Measurements from ENCODE around the gene PPP2R5D. TPM values are rescaled to one million over a fixed set of nuclear protein-coding genes. Genes with fewer than 3 reads are reported as not detected.

Gene PPP2R5D
- total RNA-seq, 1 experiment from 2014 or later, result 53.5 TPM

DNA sequence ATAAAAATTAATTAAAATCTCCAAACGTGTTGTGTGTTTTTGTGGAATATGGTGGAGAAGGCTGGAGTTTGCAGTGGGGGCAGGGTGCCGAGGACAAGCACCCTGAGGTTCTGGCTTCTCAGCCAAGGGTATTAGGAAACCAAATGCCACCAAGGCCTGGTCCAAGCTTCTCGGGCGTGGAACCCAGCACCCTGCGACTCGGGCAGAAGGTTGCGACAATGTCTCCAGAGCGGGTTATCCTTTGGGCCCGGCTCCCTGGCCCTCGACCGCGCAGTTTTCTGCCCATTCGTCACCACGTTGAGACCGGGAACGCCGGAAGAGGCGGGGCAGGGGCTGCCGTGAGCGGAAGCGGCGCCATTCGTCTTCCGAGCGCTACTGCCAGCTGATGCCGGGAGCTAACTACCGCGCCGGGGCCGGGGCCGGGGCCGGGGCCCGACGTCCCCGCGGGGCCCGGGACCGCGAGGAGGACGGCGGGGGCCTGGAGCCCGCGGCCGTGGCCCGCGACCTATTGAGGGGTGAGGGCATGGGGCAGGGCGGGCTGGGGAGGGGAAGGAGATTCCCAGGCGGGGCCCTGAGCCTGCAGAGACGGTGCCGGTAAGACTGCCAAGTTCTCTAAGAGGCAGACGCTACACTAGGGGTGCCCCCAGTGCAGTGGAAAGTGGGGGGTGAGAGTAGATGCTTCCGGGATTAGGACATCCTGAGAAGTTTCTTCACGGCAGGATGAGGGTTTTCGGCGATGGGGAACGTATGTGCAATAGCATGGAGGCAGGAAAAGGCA is 37.1 kb downstream of the PPP2R5D start, which contains the start of gene RRP36:
TSS of gene RRP36 (plus strand) at position 354 of the 778 bp plus-strand sequence. CDS start at position 386, 32 bp downstream.
- peaks cover 7% of the 10 kb centered on the region for H3K23me2 ChIP-seq (ENCODE audit: insufficient read length, low read depth, low read length, poor library complexity, severe bottlenecking)
- no peaks in the 10 kb centered on the region for H3K9me3 Mint-ChIP-seq
- peaks cover 33 to 62% (median 59%) of the 10 kb centered on the region in 3 experiments for H3K36me3 Mint-ChIP-seq (ENCODE audit: insufficient read depth in 1 of 3, low read depth in 3 of 3)

More for the DNA sequence above, 37.1 kb downstream of the PPP2R5D start, which contains the start of gene RRP36:
- peaks cover 7% of the 10 kb centered on the region for H3K79me1 ChIP-seq (ENCODE audit: insufficient read depth, low read depth, low read length, poor library complexity, severe bottlenecking)
- peak within 1 kb of the TSS; percentile 85 for H3K14ac ChIP-seq (ENCODE audit: insufficient read depth, low read length)
- H2AK5ac ChIP-seq (ENCODE audit: insufficient read length, low read length), result no peak within 1 kb of the TSS
- no peaks in the 10 kb centered on the region for H3K4me1 ChIP-seq (ENCODE audit: insufficient read depth, low read length)
- no peak within 1 kb of the TSS for H2BK120ac ChIP-seq (ENCODE audit: low read depth, low read length, poor library complexity, severe bottlenecking)
- TF ChIP-seq CTCF (conservative IDR thresholded peaks at IDR 0.05), result no peak
- H3K9ac ChIP-seq (ENCODE audit: extremely low read depth, insufficient read length, low read length), result peak within 1 kb of the TSS; percentile 90
- no peak within 1 kb of the TSS; the same call in 1 of the 2 replicates for H3K4ac ChIP-seq (ENCODE audit: low read depth, low read length)
- H3K56ac ChIP-seq (ENCODE audit: insufficient read length, low read depth, low read length), result no peak within 1 kb of the TSS
- H2BK12ac ChIP-seq (ENCODE audit: insufficient read length, low read depth, low read length), result no peak within 1 kb of the TSS
- H3K4me1 Mint-ChIP-seq, result peaks cover 4 to 14% of the 10 kb centered on the region in 2 experiments; a peak in 3 of 4 replicates
- peak within 1 kb of the TSS; percentile 8 for H3K27ac ChIP-seq (ENCODE audit: insufficient read length, low read depth, low read length)
- H3K27me3 ChIP-seq (ENCODE audit: insufficient read depth, low read length), result no peaks in the 10 kb centered on the region
- no peak within 1 kb of the TSS for H4K91ac ChIP-seq (ENCODE audit: insufficient read length, low read depth, low read length)
- no peaks in the 10 kb centered on the region for H3K27me3 Mint-ChIP-seq (ENCODE audit: low read depth)
- H2AFZ ChIP-seq (ENCODE audit: low read length), result no peak within 1 kb of the TSS
- H3K9me3 ChIP-seq (ENCODE audit: control insufficient read depth, low read depth, low read length), result no peaks in the 10 kb centered on the region
- peak within 1 kb of the TSS; percentile 77 for H3K4me2 ChIP-seq (ENCODE audit: insufficient read depth, insufficient read length, low read length)
- no peak within 1 kb of the TSS for H4K8ac ChIP-seq (replicated peaks; ENCODE audit: insufficient read length, low read depth, low read length)
- H4K20me1 ChIP-seq (ENCODE audit: control insufficient read depth, insufficient read depth, insufficient read length), result no peaks in the 10 kb centered on the region
- no peak within 1 kb of the TSS for H3K18ac ChIP-seq (ENCODE audit: insufficient read length, low read depth, low read length)
- H2BK20ac ChIP-seq (ENCODE audit: low read depth, low read length, poor library complexity, severe bottlenecking), result no peak within 1 kb of the TSS
- H3K4me3 Mint-ChIP-seq, result peak within 1 kb of the TSS; percentile 98 to 99
- WGBS (ENCODE audit: extremely low coverage, insufficient read length, low lambda C conversion rate), result no CpG with 5 or more reads among the region's 56 CpGs
- peak within 1 kb of the TSS; percentile 24 for H2BK5ac ChIP-seq (ENCODE audit: insufficient read length, low read length)
- H3K79me2 ChIP-seq (ENCODE audit: insufficient read depth, low read length), result 0 out of 2 replicates have a peak, but pooled peaks cover 2% of the 10 kb centered on the region
- peak; percentile 82 for DNase-seq
- H2BK15ac ChIP-seq (ENCODE audit: low read depth, low read length), result no peak within 1 kb of the TSS
- peak within 1 kb of the TSS; percentile 95 to 99 (median 98) for H3K27ac Mint-ChIP-seq
- H4K5ac ChIP-seq (ENCODE audit: insufficient read length, low read depth, low read length), result no peak within 1 kb of the TSS
- no peak within 1 kb of the TSS for H3T11ph ChIP-seq (ENCODE audit: low read length)
- H3K23ac ChIP-seq (ENCODE audit: insufficient read length, low read depth, low read length), result no peak within 1 kb of the TSS

Data from H9 (cell line).